Activated T-helper 2 cell treated with anti-CD3 and anti-CD28 coated beads, Interferon-gamma antibody, Interleukin-2, Interleukin-4, amounts not matched to agents 10 μg/mL and 5 μg/mL and 100 μg/mL, durations not matched to agents 14 hours and 24 hours and 36 hours (primary cell): ENCODE data around the gene DDX23. TPM values are rescaled to one million over a fixed set of nuclear protein-coding genes. Genes with fewer than 3 reads are reported as not detected.

Experiments
- DNase-seq: peaks from one replicate; pipeline ENCODE4 v3.0.0; 2021; ENCODE audit warnings: low spot score
- H3K27ac Mint-ChIP-seq: one replicate; pipeline ENCODE4 v1.8.0; 2021; ENCODE audit warnings: mixed read lengths
- H3K27me3 Mint-ChIP-seq: one replicate; pipeline ENCODE4 v1.8.0; 2021; ENCODE audit warnings: low read depth, mixed read lengths
- H3K36me3 Mint-ChIP-seq: one replicate; pipeline ENCODE4 v1.8.0; 2021; ENCODE audit warnings: low read depth, mixed read lengths
- H3K4me1 Mint-ChIP-seq: one replicate; pipeline ENCODE4 v1.8.0; 2021; ENCODE audit warnings: low read depth, mixed read lengths
- H3K4me3 Mint-ChIP-seq: one replicate; pipeline ENCODE4 v1.8.0; 2021; ENCODE audit warnings: low read depth, mild to moderate bottlenecking, moderate library complexity, mixed read lengths
- H3K9me3 Mint-ChIP-seq: one replicate; pipeline ENCODE4 v1.8.0; 2021; ENCODE audit warnings: mixed read lengths
- intact Hi-C: fragments of 100-400 bp; cut with micrococcal nuclease; formaldehyde crosslinking; loops from one replicate; pipeline ENCODE4 v1.15.1; 2023
- total RNA-seq: library from RNA; stranded (reverse); gene quantifications from 2 replicates; pipeline ENCODE4 v1.2.3, GENCODE V29; 2022

DDX23 gene
- total RNA-seq: 114 and 124 TPM in 2 replicates

DNA sequence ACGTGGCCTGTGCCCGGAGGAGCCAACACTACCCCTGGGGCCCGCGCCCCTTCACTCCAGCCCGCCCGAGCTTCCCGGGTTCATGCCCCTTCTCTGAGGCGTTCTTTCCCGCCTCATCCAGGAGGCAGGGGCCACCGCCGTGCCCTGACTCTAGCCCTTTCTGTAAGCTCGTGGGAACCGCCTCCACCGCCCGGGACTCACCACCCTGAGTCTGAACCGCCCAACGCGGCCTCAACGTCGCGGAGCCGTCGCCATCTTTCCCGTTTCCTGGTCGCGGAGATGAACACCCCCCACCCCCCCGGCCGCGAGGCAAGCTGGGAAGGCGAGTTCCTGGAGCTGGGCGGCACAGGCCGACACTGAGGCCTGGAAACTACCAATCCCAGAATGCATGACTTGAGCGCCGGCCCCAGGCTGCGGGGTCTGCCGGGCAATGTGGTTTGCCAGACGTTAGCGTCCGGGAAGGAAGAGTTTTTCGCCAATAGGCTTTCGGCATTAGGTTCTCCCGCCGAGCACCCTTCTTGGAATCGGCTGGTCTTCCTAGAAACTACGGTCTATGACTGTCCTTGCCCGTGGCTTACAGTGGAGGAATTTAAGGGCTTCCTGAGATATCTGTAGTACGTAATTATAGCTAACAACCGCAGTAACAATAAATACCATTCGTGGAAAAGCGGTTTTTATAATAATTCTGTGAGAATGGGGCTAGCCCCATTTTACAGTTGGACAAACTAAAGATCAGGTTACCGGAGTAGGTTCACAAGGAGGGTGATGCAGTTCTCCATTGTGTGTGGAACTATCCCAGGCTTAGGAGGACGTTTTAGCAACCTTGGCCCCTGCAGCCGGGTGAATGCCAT is at the start of gene DDX23:
Gene DDX23 (minus strand): TSS at position 281 of the 851 bp plus-strand sequence. CDS start 6,381 bp downstream, outside the sequence.
- Mint-ChIP-seq H3K4me1 (peaks cover 21% of the 10 kb centered on the region), H3K9me3 (no peaks in the 10 kb centered on the region), H3K36me3 (peaks cover 26% of the 10 kb centered on the region), H3K27ac (peak within 1 kb of the TSS; percentile 94), H3K4me3 (peak within 1 kb of the TSS; percentile 88), H3K27me3 (no peaks in the 10 kb centered on the region)
- peak; percentile 91 for DNase-seq
- intact Hi-C loops: loop anchor here (1.0 to 10.0 kb wide), 6 partner anchors 73 to 280 kb away; partner anchors contain the start of genes CCNT1, FKBP11, TUBA1B and WNT1

DNA sequence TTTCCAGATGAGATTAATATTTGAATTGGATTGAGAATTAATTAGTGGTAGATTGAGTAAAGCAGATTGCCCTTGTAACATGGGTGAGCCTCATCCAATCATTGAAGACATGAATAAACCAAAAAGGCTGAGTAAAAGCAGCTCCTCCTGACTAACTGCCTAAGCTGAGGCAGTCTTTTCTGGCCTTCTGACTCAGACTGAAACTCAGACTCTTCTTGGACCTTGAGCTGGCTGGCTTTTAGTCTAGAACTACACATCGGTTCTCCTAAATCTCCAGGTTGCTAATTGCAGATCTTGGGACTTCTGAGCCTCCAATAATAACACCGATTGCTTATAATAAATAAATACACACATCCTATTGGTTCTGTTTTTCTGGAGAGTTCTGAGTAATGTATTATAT is 49.3 kb upstream of the DDX23 start:
- H3K4me3 Mint-ChIP-seq: no peak overlapping the region
- peaks cover 9% of the 10 kb centered on the region for H3K4me1 Mint-ChIP-seq
- H3K27me3 Mint-ChIP-seq: peaks cover 6% of the 10 kb centered on the region
- DNase-seq: no peak
- intact Hi-C loops: loop anchor here (5.0 kb wide), 2 partner anchors 36 to 71 kb away; partner anchors contain the start of gene WNT10B
- no peak overlapping the region for H3K27ac Mint-ChIP-seq
- H3K36me3 Mint-ChIP-seq: no peaks in the 10 kb centered on the region
- no peaks in the 10 kb centered on the region for H3K9me3 Mint-ChIP-seq

DNA sequence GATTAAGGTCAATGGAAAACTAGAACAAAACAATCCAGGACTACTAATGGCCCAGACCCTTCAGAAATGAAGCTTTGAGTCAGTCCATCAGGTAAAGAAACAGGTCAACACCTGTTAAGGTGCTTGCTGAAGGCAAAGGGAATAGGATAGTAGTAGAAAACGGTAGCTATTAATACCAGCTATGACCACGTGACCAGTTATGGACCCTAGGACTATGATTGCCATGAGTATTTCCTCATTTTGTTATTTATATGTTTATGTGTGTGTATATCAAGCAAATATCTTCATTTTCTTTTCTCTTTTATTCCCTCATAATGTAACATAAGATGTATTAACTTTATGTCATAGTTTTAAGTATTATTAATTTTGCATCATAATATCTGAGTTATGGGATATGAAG is 47.7 kb upstream of the DDX23 start:
- no peaks in the 10 kb centered on the region for H3K9me3 Mint-ChIP-seq
- H3K4me3 Mint-ChIP-seq: no peak overlapping the region
- H3K36me3 Mint-ChIP-seq: no peaks in the 10 kb centered on the region
- H3K27ac Mint-ChIP-seq: no peak overlapping the region
- no peak for DNase-seq
- peaks cover 8% of the 10 kb centered on the region for H3K27me3 Mint-ChIP-seq
- intact Hi-C loops: loop anchor here (5.0 kb wide), 2 partner anchors 38 to 73 kb away; partner anchors contain the start of gene WNT10B
- H3K4me1 Mint-ChIP-seq: peaks cover 9% of the 10 kb centered on the region

DNA sequence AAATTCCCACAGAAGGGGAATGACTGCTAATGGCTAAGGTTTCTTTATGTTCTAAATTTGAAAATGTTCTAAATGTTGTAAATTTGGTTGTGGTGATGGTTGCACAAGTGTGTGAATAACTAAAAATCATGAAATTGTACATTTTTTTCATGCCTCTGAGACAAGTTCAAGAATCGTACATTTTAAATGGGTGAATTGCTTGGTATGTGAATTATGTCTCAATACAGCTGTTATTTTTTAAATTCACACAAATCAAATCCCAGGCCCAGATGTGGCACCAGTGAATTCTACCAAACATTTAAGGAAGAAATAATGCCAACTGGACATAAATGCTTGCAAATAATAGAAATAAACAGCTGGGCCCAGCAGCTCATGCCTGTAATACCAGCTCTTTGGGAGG is 42.3 kb upstream of the DDX23 start:
- Mint-ChIP-seq H3K4me1 (peaks cover 7% of the 10 kb centered on the region), H3K4me3 (no peak overlapping the region), H3K27ac (no peak overlapping the region), H3K36me3 (no peaks in the 10 kb centered on the region), H3K27me3 (peaks cover 25% of the 10 kb centered on the region), H3K9me3 (no peaks in the 10 kb centered on the region)
- no peak for DNase-seq
- intact Hi-C loops: loop anchor here (5.0 kb wide), 1 partner anchor 103 kb away; the partner anchor contains the start of gene DDN

DNA sequence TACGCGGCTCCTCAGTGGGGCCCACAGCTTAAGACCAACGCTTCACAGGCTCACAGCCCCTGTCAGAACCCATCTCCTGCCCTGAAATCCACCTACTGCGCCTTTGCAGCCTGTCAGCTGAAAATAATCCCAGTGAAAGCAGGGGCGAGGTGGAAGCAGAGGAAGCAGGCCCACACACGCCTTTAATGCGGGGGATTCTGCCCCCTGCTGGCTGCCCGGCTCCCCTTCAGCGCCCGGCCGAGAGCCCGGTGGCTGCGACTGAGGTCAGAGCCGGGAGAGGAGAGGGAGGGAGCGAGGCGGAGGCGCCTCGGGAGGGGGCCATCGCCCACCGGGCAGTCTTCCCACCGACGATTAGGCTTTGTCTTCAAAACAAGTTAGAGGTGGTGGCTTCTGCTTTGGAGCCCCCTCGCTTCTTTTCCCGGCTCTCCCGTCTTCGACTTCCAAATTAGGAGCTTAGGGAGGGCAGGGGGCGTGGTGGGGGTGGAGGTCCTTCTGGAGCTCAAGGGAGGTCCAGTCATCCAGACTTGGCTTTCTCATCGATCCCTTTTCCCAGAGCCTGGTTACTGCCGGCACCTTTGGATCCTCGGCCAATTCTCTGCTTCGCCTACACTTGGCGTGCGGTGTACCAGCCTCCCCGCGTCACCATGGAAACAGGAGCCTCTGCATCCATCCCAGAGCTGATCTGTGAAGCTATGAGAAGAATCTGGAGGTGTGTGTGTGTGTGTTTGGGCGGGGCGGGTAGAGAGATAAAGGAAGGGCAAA is 38.9 kb upstream of the DDX23 start:
- Mint-ChIP-seq H3K4me1 (peaks cover 7% of the 10 kb centered on the region), H3K27ac (no peak overlapping the region), H3K9me3 (no peaks in the 10 kb centered on the region), H3K27me3 (peaks cover 19% of the 10 kb centered on the region), H3K36me3 (no peaks in the 10 kb centered on the region), H3K4me3 (no peak overlapping the region)
- peak; percentile 67 for DNase-seq
- intact Hi-C loops: loop anchor here (1.0 to 5.0 kb wide), 2 partner anchors 38 to 106 kb away; partner anchors contain the start of gene DDN

DNA sequence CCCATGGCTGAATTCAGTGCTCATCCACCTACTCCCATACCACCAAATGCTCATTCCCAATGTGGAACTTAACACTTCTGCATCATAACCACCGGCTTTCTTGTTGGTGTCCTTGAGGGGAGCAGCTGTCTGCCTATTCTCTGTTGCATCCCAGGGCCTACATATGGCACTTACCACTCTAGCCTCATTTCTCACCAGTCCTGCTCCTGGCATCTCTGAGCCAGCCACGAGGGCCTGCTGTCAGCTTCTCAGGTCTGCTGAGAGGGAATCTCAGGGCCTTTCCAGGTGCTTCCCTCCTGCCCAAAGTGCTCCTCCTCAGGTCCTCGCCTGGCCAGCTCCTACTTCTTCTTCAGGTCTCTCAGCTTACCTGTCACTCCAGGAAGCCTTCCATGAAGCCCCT is 37.7 kb upstream of the DDX23 start:
- H3K27ac Mint-ChIP-seq: no peak overlapping the region
- H3K4me3 Mint-ChIP-seq: no peak overlapping the region
- intact Hi-C loops: loop anchor here (1.0 to 5.0 kb wide), 2 partner anchors 36 to 108 kb away; partner anchors contain the start of gene DDN
- no peak for DNase-seq
- peaks cover 7% of the 10 kb centered on the region for H3K4me1 Mint-ChIP-seq
- peaks cover 21% of the 10 kb centered on the region for H3K27me3 Mint-ChIP-seq
- H3K9me3 Mint-ChIP-seq: no peaks in the 10 kb centered on the region
- no peaks in the 10 kb centered on the region for H3K36me3 Mint-ChIP-seq

DNA sequence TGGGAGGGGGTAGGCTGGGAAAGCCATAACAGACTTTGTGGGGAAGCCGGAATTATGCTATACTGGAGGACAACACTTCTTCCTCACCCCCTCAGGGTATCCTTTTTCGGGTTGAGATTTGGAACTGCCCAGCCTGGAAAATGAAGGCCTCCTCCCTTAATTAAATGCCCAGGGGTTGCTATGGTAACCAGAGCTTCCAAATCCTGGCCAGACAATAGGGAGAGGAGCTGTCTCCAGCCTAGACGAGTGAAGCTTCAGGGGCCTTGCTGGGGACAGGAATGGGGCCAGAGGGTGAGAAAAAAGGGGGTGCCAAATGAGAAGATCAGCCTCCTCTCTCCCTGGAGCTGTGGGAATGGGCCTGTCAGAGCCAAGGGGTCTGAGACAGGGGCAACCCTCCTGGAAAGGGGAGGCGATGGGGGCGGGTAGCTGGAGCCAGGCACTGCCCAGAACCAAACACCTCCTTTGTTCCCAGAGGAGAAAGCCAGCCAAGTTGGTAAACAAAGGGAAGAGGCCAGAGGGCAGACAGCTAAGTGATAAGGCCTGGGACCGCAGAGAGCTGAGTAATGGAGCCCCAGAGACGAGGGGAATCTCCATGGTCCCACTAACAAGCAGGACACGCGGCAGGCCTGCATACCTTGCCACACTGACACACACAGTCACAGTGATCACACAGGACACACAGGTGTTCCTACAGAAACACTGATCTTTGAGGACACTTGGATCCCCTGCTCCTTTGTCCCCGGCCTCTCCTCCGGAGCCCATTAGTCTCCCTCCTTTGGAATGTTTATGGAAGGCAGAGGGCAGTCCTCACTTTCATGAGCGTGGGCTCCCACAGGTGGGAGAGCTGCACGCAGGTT is 31.6 kb upstream of the DDX23 start:
- no peaks in the 10 kb centered on the region for H3K36me3 Mint-ChIP-seq
- peaks cover 42% of the 10 kb centered on the region for H3K27me3 Mint-ChIP-seq
- H3K9me3 Mint-ChIP-seq: no peaks in the 10 kb centered on the region
- no peak for DNase-seq
- intact Hi-C loops: no loop called here
- no peak overlapping the region for H3K4me3 Mint-ChIP-seq
- H3K4me1 Mint-ChIP-seq: peaks cover 4% of the 10 kb centered on the region
- H3K27ac Mint-ChIP-seq: no peak overlapping the region

DNA sequence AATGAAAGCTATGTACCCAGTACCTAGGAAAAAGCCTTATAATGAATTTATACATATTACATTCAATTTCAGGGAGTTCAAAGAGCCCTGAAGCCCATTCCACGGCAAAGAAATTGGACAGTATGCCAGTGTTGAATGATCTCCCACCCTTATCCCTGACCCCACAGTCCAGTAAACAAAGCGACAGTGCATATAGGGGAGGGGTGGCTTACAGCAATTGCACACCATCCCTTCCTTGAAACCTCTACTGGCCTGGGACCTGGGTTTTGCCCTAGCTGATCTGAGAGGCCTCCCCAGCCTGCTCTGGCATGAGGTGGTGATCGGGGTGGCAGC is 31.0 kb upstream of the DDX23 start:
- H3K4me3 Mint-ChIP-seq: no peak overlapping the region
- no peaks in the 10 kb centered on the region for H3K9me3 Mint-ChIP-seq
- DNase-seq: no peak
- peaks cover 42% of the 10 kb centered on the region for H3K27me3 Mint-ChIP-seq
- intact Hi-C loops: no loop called here
- H3K4me1 Mint-ChIP-seq: peaks cover 4% of the 10 kb centered on the region
- H3K27ac Mint-ChIP-seq: no peak overlapping the region
- no peaks in the 10 kb centered on the region for H3K36me3 Mint-ChIP-seq

DNA sequence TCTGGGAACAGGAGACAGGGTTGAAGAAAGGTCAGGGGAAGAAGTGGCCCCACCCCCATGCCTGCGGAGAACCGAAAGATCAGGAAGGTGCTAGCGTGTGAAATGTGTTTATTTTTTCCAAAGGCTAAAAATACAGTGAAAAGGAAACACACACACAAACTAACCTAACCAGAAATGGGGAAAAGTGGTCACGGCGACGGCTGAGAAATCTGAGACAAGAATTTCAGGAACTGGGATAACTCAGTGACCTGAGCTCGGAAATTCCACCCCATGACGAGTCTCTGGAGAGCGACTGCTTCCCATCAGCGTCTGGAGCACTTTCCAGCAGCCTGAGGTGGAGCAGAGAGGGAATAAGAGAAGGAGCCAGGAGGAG is 30.3 kb upstream of the DDX23 start:
- Mint-ChIP-seq H3K27me3 (peaks cover 42% of the 10 kb centered on the region), H3K27ac (no peak overlapping the region), H3K9me3 (no peaks in the 10 kb centered on the region), H3K4me3 (no peak overlapping the region), H3K4me1 (peaks cover 4% of the 10 kb centered on the region), H3K36me3 (no peaks in the 10 kb centered on the region)
- intact Hi-C loops: no loop called here
- no peak for DNase-seq

DNA sequence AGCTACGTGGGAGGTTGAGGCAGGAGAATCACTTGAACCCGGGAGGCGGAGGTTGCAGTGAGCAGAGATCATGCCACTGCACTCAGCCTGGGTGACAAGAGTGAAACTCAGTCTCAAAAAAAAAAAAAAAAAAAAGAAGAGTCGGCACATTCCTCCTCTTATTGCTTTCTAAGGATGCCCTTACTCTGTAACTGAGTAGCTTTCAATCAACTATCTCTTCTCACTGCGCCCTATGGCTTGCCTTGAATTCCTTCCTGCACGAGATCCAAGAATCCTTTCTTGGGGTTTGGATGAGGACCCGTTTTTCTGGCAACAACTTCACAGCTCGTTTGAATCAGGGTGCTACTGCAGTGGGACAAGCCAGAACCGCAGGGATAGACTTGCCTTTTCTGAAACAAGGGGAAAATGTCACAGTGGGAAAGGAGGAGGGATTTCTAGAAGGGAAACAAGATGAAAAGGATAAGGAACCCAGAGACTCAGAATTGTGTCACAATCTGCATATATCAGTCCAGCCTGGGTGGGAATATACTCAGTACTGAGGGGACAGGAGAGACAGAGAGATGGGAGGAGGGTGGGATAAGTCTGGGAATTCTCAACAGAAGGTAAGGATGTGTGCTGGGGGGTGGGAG is 29.8 kb upstream of the DDX23 start:
- no peaks in the 10 kb centered on the region for H3K9me3 Mint-ChIP-seq
- H3K36me3 Mint-ChIP-seq: no peaks in the 10 kb centered on the region
- no peak overlapping the region for H3K4me3 Mint-ChIP-seq
- intact Hi-C loops: no loop called here
- no peak for DNase-seq
- peaks cover 42% of the 10 kb centered on the region for H3K27me3 Mint-ChIP-seq
- peaks cover 4% of the 10 kb centered on the region for H3K4me1 Mint-ChIP-seq
- H3K27ac Mint-ChIP-seq: no peak overlapping the region

DNA sequence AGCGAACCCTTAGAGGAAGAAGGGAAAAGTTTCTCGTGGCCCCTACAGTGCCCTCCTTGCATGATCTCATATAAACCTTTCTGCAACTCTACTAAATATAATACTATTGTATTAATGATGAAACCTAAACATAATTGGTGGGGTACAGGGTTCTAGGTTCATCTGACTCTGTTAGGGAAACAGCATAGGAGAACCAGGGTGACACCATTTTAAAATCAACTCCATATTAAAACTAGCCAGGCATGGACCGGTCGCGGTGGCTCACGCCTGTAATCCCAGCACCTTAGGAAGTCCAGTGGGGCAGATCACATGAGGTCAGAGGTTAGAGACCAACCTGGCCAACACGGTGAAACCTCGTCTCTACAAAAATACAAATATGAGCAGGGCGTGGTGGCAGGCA is 28.7 kb upstream of the DDX23 start:
- H3K9me3 Mint-ChIP-seq: no peaks in the 10 kb centered on the region
- intact Hi-C loops: no loop called here
- no peak for DNase-seq
- no peak overlapping the region for H3K27ac Mint-ChIP-seq
- H3K4me1 Mint-ChIP-seq: peaks cover 4% of the 10 kb centered on the region
- no peaks in the 10 kb centered on the region for H3K36me3 Mint-ChIP-seq
- no peak overlapping the region for H3K4me3 Mint-ChIP-seq
- peaks cover 42% of the 10 kb centered on the region for H3K27me3 Mint-ChIP-seq

DNA sequence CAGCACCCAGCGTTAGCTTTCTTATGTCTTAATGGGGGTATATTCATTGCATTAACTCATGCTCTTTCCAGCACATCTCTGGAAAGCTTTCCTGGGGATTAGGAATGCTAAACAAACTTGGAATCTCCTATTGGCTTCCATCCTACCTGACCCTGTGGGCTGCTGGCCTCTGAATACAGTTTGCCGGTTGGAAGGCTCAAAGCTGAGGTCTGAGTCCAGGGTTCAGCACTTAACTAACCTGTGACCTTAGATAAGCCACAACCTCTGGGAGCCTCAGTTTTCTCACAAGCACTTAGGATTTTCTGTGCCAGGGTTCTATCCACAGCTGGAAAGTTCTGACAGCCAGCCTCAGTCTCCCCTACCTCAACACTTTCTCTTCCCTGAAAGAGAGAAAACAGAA is 26.6 kb upstream of the DDX23 start:
- peaks cover 31% of the 10 kb centered on the region for H3K27me3 Mint-ChIP-seq
- no peak for DNase-seq
- H3K4me3 Mint-ChIP-seq: no peak overlapping the region
- no peaks in the 10 kb centered on the region for H3K9me3 Mint-ChIP-seq
- intact Hi-C loops: no loop called here
- H3K27ac Mint-ChIP-seq: no peak overlapping the region
- peaks cover 4% of the 10 kb centered on the region for H3K4me1 Mint-ChIP-seq
- no peaks in the 10 kb centered on the region for H3K36me3 Mint-ChIP-seq
